OCI-LY7 (cell line): Measurements from ENCODE around the gene PTPRO.

Experiments
- CTCF ChIP-seq: fragments of 200-600 bp; sonication (generic); conservative IDR thresholded peaks from 2 replicates; pipeline ENCODE4 v1.5.1; 2014; ENCODE audit warnings: mild to moderate bottlenecking, antibody characterized with exemption, low read length, moderate library complexity, mixed read lengths
- EZH2phosphoT487 ChIP-seq: fragments of 200-600 bp; sonication (generic); IDR thresholded peaks from 2 replicates; pipeline ENCODE4 v1.6.1; 2018; ENCODE audit warnings: low read depth, borderline replicate concordance, mild to moderate bottlenecking, mixed run types, antibody characterized with exemption, low read length, moderate library complexity, mixed read lengths

GRCh38 chr12:15563663-15564062 is 241.4 kb downstream of the PTPRO start:
- TF ChIP-seq EZH2phosphoT487 (no peak), CTCF (no peak)
